ENCODE results near the gene DYRK3. TPM values are rescaled to one million over a fixed set of nuclear protein-coding genes. Genes with fewer than 3 reads are reported as not detected.

Gene DYRK3
- total and polyA plus RNA-seq, 11 donors, result 6.5 to 32.5 (median 15.9) TPM

DNA sequence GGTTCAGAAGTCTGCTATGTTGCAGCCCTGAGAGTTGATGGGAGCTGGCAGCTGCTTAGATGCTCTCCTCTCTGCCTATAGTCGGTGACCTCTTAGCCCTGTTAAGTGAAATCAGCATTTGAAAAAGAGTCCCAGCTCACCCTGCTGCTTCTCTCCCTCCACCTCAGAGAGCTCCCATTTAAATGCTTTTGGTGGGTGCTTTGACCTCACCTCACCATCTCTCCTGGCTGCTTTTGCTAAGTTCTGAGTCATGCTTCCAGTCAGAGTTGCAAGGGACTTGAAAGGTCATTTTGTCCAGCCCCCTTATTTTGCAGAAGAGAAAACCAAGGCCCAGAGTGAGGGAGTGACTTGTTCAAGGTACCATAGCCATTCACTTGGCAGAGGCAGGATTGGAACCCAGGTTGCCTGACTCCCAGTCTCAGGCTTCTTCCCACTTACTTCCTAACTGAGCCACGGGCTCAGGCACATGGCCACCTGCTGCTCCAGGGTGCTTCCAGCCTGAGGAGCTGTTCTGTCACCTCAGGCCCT is 52.6 kb downstream of the DYRK3 start:
- no peak for TF ChIP-seq POLR2A (IDR thresholded peaks at IDR 0.05)
- TF ChIP-seq, protein P1, sequence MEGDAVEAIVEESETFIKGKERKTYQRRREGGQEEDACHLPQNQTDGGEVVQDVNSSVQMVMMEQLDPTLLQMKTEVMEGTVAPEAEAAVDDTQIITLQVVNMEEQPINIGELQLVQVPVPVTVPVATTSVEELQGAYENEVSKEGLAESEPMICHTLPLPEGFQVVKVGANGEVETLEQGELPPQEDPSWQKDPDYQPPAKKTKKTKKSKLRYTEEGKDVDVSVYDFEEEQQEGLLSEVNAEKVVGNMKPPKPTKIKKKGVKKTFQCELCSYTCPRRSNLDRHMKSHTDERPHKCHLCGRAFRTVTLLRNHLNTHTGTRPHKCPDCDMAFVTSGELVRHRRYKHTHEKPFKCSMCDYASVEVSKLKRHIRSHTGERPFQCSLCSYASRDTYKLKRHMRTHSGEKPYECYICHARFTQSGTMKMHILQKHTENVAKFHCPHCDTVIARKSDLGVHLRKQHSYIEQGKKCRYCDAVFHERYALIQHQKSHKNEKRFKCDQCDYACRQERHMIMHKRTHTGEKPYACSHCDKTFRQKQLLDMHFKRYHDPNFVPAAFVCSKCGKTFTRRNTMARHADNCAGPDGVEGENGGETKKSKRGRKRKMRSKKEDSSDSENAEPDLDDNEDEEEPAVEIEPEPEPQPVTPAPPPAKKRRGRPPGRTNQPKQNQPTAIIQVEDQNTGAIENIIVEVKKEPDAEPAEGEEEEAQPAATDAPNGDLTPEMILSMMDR (IDR thresholded peaks at IDR 0.05), result no peak
- Histone ChIP-seq H3K4me3 (peak overlapping the region in 10 of 12 donors; percentile 58 to 97 (median 84)), H3K27me3 (no peaks in the 10 kb centered on the region), H3K36me3 (peaks cover 0 to 7% (median 0%) of the 10 kb centered on the region in 9 donors), H3K27ac (peak overlapping the region in 11 of 12 donors; percentile 63 to 99 (median 98)), H3K9me3 (no peaks in the 10 kb centered on the region), H3K4me1 (peaks cover 11 to 77% (median 68%) of the 10 kb centered on the region in 12 donors)
- DNase-seq, result no peak
- WGBS, 4 donors, result 20 to 46% (median 31%) methylated on average over 2 of the region's 2 CpGs
- no peak for ATAC-seq
- intact Hi-C loops (cut with DNase I), result loop anchor here in 6 of 10 donors (2.0 to 5.0 kb wide), 5 partner anchors 17 to 39 kb away; no protein-coding TSS in a partner anchor

DNA sequence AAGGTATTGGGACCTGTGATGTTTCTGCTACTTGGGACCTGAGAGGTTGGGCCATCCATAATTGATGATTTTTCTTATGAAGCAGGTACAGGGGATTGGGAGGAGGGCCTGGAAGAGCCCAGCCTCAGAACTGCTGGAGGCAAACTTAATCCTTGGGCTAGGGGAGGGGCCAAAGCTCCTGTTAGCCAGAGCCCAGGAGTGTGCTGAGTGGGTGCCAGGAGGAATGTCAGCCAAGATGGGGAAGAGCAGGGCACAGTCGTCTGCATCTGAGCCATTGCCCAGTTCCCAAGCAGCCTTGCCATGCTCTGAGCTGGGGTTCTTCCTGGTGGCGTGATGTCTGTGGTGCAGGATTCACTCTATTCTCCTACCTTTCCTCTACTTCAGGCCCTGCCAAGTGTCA is 55.2 kb downstream of the DYRK3 start:
- intact Hi-C loops (cut with DNase I), result loop anchor here in 1 of 10 donors (5.0 kb wide), 2 partner anchors 33 to 37 kb away; no protein-coding TSS in a partner anchor
- peak; percentile 35 to 49 (median 42) for ATAC-seq

DNA sequence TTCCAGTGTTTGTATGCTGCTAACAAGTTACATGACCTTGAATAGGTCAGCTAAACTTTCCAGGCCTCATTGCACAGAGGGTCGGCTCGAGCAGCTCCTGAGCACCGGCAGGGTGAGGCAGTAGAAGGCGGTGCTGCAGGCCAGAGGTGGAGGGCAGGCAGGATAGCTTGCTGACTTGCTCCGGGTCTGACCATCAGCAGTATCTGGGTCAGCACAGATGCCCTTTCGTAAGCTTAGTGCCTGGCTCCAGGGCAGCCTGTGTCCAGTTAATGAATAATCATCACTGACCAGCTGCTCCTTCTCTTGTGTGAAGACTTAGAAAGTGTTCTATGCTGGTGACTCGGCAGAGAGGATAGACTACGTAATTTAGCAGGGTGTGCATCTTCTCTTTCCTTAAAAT is 56.3 kb downstream of the DYRK3 start:
- Histone ChIP-seq H3K27me3 (no peaks in the 10 kb centered on the region), H3K4me1 (peaks cover 30 to 100% (median 98%) of the 10 kb centered on the region in 12 donors), H3K9me3 (no peaks in the 10 kb centered on the region), H3K27ac (peak overlapping the region; percentile 79 to 99 (median 96)), H3K4me3 (peak overlapping the region in 5 of 12 donors; percentile 7 to 17 (median 12)), H3K36me3 (peaks cover 0 to 18% (median 7%) of the 10 kb centered on the region in 9 donors)
- DNase-seq (peak in 2 of 5 donors; percentile 60 to 68), ATAC-seq (peak; percentile 6 to 25 (median 11))
- WGBS, 4 donors, result 25 to 35% (median 32%) methylated on average over 8 of the region's 8 CpGs
- intact Hi-C loops (cut with DNase I), result loop anchor here in 3 of 10 donors (2.0 to 5.0 kb wide), 5 partner anchors 27 to 36 kb away; no protein-coding TSS in a partner anchor
- TF ChIP-seq POLR2A (IDR thresholded peaks at IDR 0.05), result no peak
- TF ChIP-seq, protein P1 (IDR thresholded peaks at IDR 0.05), result no peak

More for the DNA sequence above, 55.2 kb downstream of the DYRK3 start:
- TF ChIP-seq, protein P1 (IDR thresholded peaks at IDR 0.05), result no peak
- no peak for TF ChIP-seq POLR2A (IDR thresholded peaks at IDR 0.05)
- peak overlapping the region in 1 of 12 donors; percentile 1 for H3K4me3 ChIP-seq
- no peaks in the 10 kb centered on the region for H3K27me3 ChIP-seq
- DNase-seq, result peak; percentile 71 to 87 (median 77)
- H3K9me3 ChIP-seq, result no peaks in the 10 kb centered on the region
- H3K27ac ChIP-seq, result peak overlapping the region; percentile 76 to 99 (median 96)
- peaks cover 27 to 93% (median 89%) of the 10 kb centered on the region in 12 donors for H3K4me1 ChIP-seq
- WGBS, 4 donors, result 28 to 53% (median 40%) methylated on average over 2 of the region's 2 CpGs
- H3K36me3 ChIP-seq, result peaks cover 0 to 13% (median 0%) of the 10 kb centered on the region in 9 donors

DNA sequence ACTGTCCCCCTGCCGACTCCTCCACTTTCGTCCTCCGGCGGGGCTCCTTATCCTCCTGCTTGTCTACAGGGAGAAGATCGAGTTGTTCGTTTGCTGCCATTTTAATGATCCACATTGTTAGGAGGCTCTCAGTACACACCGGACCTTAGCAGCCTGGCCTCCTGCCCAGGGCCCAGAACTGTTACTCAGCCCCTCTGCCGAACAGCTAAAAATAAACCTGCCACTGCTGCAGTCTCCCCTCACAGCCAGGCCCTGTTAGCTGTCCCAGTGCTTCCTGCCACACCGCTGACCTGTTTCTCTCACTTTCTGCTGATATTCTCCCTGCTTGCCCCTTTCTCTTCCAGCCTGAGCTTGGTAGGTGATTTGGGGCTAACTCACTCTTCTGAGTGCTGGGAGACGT is 57.7 kb downstream of the DYRK3 start:
- peak overlapping the region in 8 of 12 donors; percentile 4 to 29 (median 18) for H3K4me3 ChIP-seq
- WGBS, 4 donors, result 10 to 19% (median 11%) methylated on average over 10 of the region's 10 CpGs
- intact Hi-C loops (cut with DNase I), result loop anchor here in 3 of 10 donors (2.0 to 5.0 kb wide), 5 partner anchors 28 to 36 kb away; no protein-coding TSS in a partner anchor
- H3K27me3 ChIP-seq, result no peaks in the 10 kb centered on the region
- H3K27ac ChIP-seq, result peak overlapping the region; percentile 79 to 99 (median 96)
- H3K36me3 ChIP-seq, result peaks cover 0 to 22% (median 13%) of the 10 kb centered on the region in 9 donors
- H3K9me3 ChIP-seq, result no peaks in the 10 kb centered on the region
- DNase-seq (peak; percentile 86 to 94 (median 88)), ATAC-seq (peak; percentile 77 to 89 (median 82))
- H3K4me1 ChIP-seq, result peaks cover 34 to 100% (median 98%) of the 10 kb centered on the region in 12 donors
- TF ChIP-seq, protein P1 (IDR thresholded peaks at IDR 0.05), result no peak
- TF ChIP-seq POLR2A (IDR thresholded peaks at IDR 0.05), result no peak

Measured in heart left ventricle (tissue), 16 donors.